GM20431 (cell line): ENCODE data around the gene ALPG.
"Not testable (repeated sequence)": the region's sequence is repeated elsewhere in the genome, so short reads cannot be mapped to it uniquely, and the experiment has no call there.

ENCODE experiments used
- in situ Hi-C: fragments of 300-500 bp; cut with MseI, MboI; formaldehyde crosslinking; loops from one replicate; pipeline ENCODE4 v1.15.0; 2020; ENCODE audit warnings: low sequenced_read_pairs; ENCODE audit not compliant: unreplicated experiment

ALPG gene

DNA sequence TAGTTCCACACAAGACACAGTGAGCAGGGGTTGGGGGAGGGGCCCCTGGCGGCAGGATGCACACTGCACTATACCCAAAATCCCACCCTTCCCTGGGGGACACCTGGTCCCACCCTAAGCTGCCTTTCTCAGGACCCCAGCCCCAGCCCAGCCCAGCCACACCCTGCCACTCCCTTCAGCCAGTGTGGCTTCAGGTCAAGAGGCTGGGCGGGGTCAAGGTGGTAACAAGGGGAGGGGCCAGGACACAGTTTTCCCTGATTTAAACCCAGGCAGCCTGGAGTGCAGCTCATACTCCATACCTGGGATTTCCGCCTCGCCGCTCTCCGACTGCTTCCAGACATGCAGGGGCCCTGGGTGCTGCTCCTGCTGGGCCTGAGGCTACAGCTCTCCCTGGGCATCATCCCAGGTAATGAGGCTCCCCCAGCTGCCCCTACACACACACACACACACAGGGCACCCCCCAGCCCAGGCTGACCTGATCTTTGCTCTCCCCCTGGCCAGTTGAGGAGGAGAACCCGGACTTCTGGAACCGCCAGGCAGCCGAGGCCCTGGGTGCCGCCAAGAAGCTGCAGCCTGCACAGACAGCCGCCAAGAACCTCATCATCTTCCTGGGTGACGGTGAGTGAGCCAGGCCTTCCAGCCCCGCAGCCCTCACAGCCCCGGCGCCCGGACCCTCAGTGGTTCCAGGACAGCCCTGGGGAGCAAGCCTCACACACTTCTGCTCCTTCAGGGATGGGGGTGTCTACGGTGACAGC is at the start of gene ALPG:
TSS of gene ALPG (plus strand) at position 289 of the 755 bp plus-strand sequence. CDS start at position 340, 51 bp downstream.
- in situ Hi-C loops, result no loop called here

DNA sequence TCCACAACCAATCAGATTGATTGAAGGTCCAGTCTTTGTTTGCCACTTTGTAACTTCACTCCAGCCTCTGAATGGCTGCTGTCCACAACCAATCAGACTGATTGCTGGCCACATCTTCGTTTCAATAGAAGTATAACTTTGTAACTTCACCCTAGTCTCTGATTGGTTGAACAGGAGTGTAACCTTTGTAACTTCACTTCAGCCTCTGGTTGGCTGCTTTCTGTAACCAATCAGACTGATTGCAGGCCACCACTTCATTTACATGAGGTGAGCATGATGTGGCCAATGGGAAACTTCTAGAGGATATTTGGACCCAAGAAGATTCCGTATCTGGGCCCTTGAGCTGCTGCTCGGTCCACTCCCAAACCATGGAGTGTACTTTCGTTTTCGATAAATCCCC is 45.0 kb upstream of the ALPG start:
- in situ Hi-C loops, result no loop called here

DNA sequence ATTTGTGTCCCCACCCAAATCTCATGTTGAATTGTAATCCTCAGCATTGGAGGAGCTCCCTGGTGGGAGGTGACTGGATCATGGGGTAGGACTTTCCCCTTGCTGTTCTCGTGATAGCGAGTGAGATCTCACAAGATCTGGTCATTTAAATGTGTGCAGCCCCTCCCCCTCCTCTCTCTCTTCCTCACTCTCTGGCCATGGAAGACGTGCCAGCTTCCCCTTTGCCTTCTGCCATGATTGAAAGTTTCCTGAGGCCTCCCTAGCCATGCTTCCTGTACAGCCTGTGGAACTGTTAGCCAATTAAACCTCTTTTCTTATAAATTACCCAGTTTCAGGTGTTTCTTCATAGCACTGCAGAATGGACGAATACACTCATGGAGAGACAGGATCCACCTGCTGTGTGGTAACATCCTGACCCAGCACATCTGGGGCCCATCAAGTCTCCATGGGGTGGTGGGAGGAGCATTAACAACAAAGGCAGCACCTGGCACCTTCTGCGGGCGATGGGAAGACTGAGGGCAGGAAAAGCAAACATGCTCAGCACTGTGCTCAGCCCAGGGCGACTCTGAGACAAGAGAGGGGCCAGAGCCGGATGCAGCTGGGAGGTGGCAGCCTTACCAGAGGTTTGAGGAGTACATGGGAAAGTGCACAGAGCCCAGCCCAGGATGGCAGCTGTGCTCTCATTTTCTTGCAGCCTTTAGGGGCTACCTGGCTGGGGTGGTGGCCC is 44.3 kb upstream of the ALPG start:
- in situ Hi-C loops, result no loop called here

GRCh38 chr2:232363064-232363783 is 43.4 kb upstream of the ALPG start:
- in situ Hi-C loops, result not testable (repeated sequence)

DNA sequence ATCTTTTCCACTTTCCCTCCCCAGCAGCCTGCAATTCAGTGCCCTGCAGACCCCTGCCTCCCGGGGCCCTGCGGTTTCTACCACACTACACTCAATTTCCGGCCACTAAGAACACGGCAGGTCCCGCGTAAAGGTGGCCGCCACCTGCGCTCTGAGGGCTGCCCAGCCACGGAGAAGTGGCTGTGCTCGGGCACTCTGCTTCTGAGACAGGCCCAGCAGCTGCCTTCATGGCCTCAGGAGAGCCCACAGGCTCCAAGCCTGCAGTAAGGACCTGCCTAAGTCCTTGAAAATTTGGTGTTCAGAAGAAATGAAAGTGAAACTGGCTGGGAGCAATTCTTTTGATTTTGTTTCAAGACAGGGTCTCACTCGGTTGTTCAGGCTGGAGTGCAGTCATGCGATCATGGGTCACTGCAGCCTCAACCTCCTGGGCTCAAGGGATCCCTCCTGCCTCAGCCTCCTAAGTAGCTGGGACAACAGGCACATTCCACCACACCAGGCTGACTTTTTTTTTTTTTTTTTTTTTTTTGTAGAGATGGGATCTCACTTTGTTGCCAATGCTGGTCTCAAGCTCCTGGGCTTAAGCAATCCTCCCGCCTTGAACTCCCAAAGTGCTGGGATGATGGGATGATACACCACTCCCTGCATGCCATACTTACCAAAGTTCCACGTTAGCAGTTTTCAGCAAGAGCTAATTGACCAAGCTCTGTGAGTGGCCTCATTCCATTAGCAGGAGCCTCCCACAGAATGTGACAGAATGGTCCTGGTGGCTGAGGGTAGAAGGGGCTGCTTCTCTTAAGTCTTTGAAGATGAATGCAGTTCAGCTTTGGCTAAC is 42.6 kb upstream of the ALPG start:
- in situ Hi-C loops, result no loop called here

- in situ Hi-C loops, result not testable (repeated sequence)
These were observed 41.6 kb upstream of the ALPG start for GRCh38 chr2:232364806-232365594.

DNA sequence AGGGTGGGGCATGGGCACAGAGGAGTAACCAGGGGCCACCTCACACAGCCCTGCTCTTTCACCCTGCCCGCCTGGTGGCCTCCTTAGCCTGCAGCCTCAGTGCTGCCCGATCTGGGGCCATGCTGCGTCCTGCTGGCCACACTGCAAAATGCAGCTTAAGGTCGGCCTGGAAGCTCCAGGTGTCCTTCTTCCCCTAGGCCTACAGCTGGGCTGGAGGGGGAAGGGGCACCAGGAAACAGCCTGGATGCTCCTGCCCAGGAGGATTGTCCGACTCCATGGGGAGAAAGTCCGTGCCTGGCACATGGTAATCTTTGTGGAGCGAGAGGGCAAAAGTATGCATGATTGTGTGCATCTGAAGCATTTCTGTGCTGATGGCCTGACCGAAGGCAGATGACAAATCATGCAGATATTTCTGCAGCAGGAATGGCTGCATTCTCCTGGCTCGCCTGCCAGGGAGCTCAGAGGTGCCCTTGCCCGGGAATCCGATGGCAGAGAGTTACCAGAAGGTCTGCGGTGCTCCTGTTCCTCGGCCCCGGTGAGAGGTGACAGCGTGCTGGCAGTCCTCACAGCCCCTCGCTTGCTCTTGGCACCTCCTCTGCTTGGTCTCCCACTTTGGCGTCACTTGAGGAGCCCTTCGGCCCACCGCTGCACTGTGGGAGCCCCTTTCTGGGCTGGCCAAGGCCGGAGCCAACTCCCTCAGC is 40.9 kb upstream of the ALPG start:
- in situ Hi-C loops, result no loop called here

DNA sequence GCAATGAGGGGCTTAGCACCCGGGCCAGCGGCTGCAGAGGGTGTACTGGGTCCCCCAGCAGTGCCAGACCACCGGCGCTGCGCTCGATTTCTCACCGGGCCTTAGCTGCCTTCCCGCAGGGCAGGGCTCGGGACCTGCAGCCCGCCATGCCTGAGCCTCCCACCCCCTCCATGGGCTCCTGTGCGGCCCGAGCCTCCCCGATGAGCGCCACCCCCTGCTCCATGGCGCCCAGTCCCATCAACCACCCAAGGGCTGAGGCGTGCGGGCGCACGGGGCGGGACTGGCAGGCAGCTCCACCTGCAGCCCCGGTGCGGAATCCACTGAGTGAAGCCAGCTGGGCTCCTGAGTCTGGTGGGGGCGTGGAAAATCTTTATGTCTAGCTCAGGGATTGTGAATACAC is 40.2 kb upstream of the ALPG start:
- in situ Hi-C loops, result not testable (repeated sequence)

- in situ Hi-C loops, result no loop called here
These were observed 39.6 kb upstream of the ALPG start for GRCh38 chr2:232367016-232367415.

- in situ Hi-C loops, result no loop called here
These were observed 38.9 kb upstream of the ALPG start for GRCh38 chr2:232367591-232368233.

DNA sequence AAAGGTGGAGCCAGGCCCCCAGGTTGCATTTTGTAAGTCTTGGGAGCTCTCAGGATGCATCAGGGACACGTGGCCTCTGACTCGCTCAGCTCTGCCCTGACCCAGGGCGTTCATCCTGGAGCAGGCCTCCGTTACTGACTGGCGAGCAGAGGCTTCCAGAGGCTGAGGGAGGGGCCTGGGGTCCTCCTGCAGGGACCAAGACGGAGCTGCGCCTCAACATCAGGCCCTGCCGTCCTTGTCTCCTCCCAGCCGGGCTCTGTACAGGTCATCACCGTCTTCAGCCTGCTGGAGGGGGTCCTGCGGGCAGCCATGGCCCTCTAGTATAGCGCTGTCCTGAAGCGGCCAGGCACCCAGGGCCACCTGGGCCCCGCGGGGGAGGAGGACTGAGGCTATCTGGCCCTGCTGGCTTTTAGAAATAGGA is 38.3 kb upstream of the ALPG start:
- in situ Hi-C loops, result no loop called here

DNA sequence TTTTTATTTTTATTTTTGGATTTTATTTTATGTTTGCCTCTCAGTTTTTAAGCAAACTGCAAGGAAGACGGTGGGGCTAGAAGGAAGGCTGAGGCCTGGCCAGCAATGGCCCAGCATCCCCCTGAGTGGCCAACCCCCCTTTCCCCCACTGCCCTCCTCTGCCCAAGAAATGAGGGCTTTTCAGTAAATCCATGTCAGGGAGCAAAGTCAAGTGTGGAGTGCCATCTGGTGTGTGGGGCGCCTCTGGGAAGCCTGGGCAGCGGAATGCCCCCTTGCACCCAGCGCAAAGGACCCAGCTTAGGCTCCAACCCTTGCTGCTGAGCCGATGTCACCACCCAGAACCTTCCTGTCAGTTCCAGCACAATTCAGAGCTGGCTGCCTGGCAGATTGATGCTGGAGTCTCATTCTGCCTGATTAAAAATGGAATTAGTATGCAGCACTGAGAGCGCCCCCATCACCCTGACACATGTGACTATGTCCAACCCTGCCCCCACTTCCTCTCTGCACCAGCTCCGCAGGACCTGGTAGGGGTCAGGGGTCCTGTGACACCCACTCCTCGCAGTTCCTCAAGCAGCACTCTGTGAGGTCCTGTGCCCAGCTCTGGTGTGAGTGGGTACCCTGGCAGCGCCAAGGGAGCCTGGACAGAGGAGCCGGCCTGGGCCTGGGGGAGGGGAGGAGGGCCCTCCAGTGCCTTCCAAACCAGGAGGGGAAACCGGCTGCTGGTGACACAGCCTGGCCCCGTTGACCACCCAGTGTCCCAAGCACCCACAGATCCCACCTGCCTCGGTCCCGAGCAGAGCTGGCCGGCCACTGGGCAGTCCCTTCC is 37.3 kb upstream of the ALPG start:
- in situ Hi-C loops, result no loop called here

GRCh38 chr2:232370007-232370406 is 36.6 kb upstream of the ALPG start:
- in situ Hi-C loops, result not testable (repeated sequence)

DNA sequence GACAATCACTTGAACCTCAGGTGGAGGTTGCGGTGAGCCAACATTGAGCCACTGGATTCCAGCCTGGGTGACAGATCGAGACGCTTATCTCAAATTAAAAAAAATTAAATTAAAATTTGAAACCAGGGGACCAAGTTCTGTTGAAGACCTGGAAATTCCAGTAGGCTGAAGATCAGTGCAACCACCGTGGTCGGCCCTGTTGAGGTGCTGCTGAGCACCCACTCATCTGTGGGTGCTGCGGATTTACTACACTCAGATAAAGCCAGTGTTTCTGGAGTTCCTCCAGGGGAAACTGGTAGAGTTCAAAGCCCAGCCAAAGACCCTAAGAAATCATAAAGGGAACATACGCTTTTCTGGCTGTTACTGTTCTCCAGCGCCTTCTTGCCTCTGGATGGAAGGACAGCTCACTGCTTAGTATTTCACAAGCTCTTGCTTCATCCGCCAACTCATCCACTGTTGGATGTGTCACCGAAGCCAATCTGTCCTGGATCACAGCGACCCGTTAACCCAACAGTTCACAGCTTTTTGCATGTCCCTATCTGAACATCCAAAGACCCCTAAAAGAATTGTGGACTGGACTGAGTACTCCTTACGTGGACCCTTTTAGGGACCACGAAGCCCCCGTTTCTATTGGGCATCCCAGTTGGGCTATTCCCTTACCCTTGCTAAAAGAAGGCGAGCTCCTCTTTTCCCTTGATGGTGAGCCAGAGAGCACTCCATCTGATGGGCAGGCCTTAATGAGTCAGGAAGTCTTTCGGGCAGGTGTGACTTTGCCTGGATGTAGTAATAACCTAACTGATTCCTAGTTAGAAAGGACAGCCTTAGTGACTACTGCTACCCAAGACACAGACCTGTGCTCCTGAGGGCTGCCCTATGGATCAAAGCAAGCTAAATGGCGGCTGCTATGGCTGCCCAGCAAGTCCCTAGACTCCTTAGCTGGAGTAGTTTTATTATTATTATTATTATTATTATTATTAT is 34.1 kb upstream of the ALPG start:
- in situ Hi-C loops, result no loop called here

- in situ Hi-C loops, result no loop called here
These were observed 32.3 kb upstream of the ALPG start for GRCh38 chr2:232374356-232374755.

DNA sequence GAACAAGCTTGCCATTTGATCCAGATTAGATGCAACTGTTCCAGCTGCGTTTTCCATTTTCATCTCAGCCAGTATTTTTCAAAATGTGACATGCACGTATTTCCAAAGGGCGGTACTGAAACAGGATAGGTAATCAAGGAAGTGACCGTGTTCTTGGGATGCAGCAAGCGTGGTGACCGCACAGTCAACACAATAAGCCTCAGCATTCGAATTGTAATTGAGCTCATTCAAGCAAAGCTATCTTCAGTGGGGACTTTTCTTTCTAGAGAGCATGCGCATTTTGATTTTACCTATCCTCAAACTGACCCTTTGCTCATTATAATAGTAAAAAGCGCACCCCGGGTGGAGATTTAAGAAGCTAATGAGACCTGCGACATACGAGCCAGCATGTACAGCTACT is 31.5 kb upstream of the ALPG start:
- in situ Hi-C loops, result no loop called here
